Upper lobe of left lung (tissue), 4 donors: ENCODE data around the gene PLEKHO1.

Experiments used
- EP300 ChIP-seq, 4 donors: sonication (generic); formaldehyde crosslinking; IDR thresholded peaks; one replicate each; pipeline ENCODE4 v1.5.1; 2017; ENCODE audit warnings: antibody characterized with exemption in 4 of 4, control low read depth in 2 of 4
- POLR2A ChIP-seq, 4 donors: fragments of 450-650 bp; IDR thresholded peaks; one replicate each; pipeline ENCODE4 v1.5.1; 2016 to 2017; ENCODE audit warnings: antibody characterized with exemption in 4 of 4, mild to moderate bottlenecking in 2 of 4
- POLR2AphosphoS5 ChIP-seq, 2 donors: sonication (generic); formaldehyde crosslinking; IDR thresholded peaks; one replicate each; pipeline ENCODE4 v1.5.1; 2017; ENCODE audit warnings: antibody characterized with exemption in 2 of 2
- TF ChIP-seq, protein P1 (sequence below), 6 experiments: fragments of 450-650 bp in 4 of 6; fragments of 200-600 bp in 2 of 6; sonication (generic) in 2 of 6; IDR thresholded peaks; one replicate each; pipeline ENCODE4 v1.5.1; 2016 to 2019; ENCODE audit warnings: antibody characterized with exemption in 6 of 6

DNA sequence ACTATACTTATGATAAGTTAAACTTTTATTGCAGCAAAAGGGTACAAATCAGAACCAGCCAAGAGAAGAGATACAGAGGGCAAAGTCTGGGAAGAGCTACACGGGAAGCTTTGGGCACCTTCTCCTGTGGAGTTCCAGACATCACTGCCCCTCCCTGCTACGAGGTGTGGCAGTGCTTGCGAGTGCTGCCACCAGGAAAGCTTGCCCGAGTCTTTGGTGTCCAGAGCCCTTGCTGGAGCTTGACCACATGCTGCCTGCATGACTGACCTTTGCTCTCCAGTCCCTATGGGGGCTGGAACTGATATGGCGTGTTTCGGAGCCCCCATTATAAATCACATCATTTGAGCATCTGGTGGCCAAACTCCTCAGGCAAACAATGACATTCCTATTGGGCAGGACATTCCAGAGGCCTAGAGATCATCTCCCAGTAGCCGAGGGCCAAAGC lies 23.4 kb downstream of the PLEKHO1 start:
- TF ChIP-seq EP300 (IDR thresholded peaks at IDR 0.05): no peak
- TF ChIP-seq POLR2A (IDR thresholded peaks at IDR 0.05): no peak
- TF ChIP-seq, protein P1, sequence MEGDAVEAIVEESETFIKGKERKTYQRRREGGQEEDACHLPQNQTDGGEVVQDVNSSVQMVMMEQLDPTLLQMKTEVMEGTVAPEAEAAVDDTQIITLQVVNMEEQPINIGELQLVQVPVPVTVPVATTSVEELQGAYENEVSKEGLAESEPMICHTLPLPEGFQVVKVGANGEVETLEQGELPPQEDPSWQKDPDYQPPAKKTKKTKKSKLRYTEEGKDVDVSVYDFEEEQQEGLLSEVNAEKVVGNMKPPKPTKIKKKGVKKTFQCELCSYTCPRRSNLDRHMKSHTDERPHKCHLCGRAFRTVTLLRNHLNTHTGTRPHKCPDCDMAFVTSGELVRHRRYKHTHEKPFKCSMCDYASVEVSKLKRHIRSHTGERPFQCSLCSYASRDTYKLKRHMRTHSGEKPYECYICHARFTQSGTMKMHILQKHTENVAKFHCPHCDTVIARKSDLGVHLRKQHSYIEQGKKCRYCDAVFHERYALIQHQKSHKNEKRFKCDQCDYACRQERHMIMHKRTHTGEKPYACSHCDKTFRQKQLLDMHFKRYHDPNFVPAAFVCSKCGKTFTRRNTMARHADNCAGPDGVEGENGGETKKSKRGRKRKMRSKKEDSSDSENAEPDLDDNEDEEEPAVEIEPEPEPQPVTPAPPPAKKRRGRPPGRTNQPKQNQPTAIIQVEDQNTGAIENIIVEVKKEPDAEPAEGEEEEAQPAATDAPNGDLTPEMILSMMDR (IDR thresholded peaks at IDR 0.05): no peak
- no peak for TF ChIP-seq POLR2AphosphoS5 (IDR thresholded peaks at IDR 0.05)
